ENCODE results near the gene NCAPH2.
A peak's percentile ranks its signal among the peaks of the same experiment; 100 is the strongest.
"Not testable (repeated sequence)": the region's sequence is repeated elsewhere in the genome, so short reads cannot be mapped to it uniquely, and the experiment has no call there.

NCAPH2 gene

DNA sequence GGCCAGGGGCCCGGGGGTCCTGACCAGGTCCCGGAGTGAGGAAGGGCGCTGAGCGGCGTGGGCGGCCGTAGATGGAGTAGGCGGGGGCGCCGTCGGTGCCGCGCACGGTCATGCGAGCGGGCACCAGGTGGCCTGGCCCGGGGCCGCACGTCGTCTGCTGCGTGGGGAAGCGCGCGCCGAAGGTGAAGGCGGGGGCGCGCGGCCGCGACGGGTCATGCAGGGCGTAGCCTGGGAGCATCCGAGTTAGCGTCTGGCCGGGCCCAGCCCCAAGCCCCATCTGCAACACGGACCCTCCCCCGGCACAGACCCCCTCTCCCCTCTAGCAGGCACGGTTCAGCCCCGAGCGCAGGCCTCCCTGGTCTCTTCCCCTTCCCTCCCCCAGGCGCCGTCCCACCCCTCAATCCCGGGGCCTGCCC, 23.5 kb downstream of the NCAPH2 start:
- peak; percentile 49 to 53 for ATAC-seq

DNA sequence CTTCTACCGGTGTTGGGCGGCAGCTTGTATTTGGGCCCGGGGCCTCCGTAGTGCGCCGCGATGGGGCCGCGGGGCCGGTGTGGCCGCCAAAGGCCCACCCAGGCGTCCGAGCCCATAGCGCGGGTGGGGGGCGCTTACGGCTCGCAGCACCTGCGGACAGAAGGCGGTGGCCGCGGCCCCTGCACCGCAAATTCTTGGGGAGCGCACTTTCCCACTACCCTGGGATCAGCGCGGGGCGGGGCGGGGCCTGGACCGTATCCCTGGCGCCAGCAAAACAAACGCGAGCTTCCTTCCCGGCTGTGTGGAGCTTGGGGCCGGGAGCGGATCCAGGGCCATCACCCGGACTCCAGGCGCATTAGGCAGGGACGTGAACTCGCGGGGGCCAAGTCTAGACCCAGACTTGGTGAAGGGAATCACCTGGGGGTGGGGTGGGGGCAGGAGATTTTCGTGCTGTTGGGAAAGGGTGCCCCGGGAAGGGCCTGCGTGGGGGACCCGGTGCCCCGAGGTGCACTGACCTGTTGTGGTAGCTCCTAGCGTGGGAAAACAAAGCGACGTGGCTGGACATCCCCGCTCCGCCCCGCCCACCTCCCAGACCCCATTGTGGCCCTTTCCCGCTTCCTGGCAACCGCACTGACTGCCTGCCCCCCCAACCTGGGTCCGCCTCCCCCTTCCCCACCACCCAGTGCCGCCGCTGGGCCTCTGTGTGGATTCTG, 24.1 kb downstream of the NCAPH2 start:
- ATAC-seq: no peak

DNA sequence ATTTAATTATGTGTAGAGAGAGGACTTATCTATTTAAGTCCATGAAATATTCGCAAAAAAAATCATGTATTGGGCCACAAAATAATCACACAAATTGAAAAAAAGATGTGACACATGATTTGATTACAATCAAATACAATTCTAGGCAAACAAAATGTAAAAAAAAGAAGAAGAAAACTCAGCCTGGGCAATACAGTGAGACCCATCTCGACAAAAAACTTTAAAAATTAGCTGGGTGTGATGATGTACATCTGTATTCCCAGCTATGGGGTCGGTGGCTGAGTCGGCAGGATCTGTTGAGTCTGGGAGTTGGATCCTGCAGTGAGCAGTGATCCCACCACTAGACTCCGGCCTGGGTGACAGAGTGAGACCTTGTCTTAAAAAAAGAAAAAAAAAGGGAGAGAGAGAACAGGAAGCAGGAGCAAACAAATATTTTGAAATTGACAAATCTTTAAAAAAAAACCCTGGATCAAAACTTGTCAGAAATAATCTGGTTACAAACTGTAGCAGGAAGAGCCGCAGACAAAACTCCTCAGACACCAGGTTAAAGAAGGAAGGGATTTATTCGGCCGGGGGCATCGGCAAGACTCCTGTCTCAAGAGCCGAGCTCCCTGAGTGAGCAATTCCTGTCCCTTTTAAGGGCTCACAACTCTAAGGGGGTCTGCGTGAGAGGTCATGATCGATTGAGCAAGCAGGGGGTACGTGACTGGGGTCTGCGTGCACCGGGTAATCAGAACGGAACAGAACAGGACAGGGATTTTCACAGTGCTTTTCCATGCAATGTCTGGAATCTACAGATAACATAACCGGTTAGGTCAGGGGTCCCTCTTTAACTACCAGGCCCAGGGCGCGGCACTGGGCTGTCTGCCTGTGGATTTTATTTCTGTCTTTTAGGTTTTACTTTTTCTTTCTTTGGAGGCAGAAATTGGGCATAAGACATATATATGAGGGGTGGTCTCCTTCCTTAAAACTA, 25.1 kb downstream of the NCAPH2 start:
- no peak for ATAC-seq

DNA sequence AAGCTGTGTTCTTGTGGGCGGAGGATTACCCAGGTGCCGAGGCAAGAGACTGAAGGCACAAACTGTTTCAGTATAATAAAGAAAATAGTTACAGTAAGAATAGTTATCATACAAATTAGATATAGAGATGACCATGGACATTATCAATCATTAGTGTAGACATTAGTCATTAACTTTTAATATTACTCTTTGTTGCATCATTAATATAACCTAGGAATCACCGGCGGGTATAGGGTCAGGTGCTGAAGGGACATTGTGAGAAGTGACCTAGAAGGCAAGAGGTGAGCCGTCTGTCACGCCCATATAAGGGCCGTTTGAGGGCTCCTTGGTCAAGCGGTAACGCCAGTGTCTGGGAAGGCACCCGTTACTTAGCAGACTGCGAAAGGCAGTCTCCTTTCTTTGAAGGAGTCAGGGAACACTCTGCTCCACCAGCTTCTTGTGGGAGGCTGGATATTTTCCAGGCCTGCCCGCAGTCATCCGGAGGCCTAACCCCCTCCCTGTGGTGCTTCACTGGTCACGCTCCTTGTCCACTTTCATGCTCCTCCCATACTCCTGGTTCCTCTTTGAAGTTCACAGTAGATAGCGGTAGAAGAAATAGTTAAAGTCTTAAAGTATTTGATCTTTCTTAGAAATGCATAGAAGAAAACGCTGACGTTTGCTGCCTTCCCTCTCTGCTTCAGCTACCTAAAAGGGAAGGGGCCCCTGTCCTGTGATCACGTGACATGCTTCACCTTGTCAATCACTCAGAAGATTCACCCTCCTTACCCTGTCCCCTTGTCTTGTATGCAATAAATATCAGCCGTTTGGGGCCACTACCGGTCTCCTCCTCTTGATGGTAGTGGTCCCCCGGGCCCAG, 26.1 kb downstream of the NCAPH2 start:
- ATAC-seq: not testable (repeated sequence)

DNA sequence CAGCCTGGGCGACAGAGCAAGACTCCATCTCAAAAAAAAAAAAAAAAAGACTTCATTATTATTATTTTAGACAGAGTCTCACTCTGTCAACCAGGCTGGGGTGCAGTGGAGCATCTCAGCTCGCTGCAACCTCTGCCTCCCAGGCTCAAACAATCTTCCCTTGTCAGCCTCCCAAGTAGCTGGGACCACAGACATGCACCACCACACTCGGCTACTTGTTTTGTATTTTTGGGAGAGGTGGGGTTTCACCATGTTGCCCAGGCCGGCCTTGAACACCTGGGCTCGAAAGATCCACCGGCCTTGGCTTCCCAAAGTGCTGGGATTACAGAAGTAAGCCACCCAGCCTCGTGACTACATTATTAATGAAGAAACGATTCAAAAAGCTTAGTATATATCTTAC, 27.1 kb downstream of the NCAPH2 start:
- no peak for ATAC-seq

DNA sequence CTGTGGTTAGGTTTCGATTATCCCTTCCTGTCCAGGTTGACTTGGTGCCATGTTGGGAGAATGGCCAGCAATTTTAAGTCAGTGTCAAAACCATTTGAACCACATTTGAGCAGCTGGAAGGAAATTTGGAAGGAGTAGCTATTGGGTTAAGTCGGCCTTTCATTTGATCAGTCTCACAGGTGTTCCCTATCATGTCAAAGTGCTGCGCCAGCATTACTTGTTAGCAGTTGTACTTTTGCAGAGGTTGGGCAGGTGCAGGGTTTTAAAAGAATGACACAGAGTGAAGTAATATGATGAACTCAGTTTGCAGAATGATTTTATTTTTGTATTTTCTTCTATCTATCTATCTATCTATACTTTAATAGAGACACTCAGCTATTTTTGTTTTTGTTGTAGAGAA, 28.2 kb downstream of the NCAPH2 start:
- no peak for ATAC-seq

DNA sequence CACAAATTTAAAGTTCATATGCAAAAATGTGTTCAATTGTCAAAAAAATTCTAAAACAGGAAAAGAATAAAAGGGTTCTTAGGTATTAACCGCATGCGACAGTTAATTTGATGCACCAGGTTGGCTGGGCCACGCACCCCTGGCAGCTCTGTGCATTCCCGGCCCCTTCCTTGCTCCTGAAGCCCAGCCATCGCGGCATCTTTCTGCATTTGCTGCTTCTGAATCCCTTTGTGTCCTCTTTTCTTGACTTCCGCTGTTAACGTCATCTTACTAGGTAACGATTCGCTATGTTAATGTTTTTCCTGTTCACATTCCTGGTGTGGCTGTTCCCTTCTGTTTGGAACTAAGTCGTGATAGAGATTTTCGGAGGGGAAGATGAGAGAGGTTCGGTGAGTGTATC, 29.7 kb downstream of the NCAPH2 start:
- no peak for ATAC-seq

DNA sequence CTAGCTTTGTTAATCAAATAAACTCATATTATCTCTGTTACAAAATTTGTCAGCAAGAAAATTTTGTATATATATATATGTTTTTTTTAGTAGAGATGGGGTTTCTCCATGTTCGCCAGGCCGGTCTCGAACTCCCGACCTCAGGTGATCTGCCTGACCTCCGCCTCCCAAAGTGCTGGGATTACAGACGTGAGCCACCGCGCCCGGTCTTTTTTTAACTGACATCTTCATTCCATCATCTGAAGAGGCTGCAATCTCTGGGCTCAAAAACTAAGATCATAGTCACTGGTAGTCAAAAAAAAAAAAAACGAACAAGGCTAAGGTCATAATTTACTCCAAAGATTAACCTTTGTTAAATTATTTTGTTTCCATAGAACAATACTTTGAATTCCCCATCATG, 32.4 kb downstream of the NCAPH2 start:
- ATAC-seq: no peak

DNA sequence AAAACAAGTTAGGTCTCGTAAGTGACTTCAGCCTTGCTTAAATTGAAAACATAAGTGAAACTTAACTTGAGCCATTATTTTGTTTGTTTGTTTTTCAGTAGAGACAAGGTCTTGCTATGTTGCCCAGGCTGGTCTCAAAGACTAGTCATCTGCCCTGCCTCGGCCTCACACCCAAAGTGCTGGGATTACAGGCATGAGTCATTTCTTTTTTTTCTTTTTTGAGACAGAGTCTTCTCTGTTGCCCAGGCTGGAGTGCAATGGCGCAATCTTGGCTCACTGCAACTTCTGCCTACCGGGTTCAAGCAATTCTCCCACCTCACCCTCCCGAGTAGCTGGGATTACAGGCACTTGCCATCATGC, 33.6 kb downstream of the NCAPH2 start:
- ATAC-seq: peak; percentile 7 to 13

DNA sequence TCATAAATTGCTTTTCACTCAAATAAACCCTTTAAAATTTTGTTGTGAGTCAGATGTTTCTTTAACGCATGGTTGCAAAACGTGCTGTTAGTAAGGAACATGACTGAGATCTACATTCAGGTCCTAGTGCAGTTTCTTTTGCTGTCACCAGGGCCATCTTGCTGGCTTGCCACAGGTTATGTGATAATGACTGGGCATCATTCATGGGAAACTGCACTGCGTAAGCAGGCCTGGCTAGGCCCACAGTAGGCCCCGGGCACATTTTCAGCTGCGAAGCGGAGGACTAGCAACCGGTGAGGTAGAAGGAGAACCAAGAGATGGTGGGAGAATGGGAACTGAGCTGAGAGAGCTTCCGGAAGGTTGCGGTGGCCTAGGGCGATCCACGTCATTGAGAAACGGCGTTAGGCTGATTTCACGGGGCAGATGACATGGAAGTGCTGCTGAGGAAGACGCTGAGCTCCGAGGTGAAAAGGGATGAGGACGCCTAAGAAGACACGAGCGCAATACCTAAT, 34.4 kb downstream of the NCAPH2 start:
- ATAC-seq: peak; percentile 5 to 23

DNA sequence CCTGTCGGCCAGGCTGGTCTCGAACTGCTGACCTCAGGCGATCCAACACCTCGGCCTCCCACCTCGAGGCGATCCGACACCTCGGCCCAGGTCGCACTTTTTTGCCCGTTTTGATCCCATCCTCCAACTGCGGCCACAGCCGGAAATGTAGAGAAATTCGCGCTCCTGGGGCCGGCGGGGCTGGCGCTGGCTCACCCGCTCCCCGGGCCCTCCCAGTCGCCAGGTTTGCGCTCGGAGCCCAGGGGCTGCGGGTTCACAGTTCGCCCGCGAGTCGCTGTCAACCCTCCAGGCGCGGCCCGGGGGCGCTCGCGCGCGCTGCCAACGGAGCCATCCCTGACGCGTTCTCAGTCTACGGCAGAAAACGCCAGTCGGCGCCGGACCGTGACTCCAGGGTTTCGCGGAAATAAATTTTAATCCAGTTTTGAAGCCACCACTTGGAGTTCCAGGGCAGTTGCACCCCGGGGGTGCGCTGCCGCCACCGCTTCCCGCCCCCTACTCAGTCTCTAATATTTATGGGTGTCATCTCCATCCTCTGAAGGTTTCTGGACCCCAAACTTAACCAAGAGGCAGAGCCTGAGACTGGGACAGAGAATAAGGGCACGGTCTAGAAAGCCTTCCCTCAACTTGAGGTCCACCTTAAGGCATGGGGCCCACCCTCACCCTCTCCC, 36.2 kb downstream of the NCAPH2 start:
- peak; percentile 25 to 39 for ATAC-seq

DNA sequence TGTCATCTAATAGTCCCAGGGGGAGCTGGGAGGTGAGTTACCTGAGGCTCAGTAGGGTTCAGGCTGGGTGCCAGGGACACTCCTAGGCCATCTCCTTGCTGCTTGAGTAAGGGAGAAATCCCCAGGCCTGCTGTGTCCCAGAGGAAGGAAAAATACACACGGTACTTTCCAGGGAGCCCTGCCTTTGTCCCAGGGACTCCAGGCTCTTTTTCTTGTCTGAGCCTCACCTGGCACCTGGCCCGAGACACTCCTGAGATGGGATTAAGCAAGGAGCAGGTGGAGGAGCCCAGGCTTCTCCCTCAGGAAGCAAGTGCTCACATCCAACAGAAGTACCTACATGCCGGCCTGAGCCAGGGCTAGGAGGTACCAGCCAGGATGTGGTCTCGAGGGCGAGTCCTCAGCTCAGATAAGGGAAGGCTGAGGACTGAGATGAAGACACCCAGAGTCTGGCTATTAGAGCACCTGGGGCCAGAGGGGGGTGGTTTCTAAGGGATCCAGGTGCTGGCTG, 36.8 kb downstream of the NCAPH2 start:
- no peak for ATAC-seq

DNA sequence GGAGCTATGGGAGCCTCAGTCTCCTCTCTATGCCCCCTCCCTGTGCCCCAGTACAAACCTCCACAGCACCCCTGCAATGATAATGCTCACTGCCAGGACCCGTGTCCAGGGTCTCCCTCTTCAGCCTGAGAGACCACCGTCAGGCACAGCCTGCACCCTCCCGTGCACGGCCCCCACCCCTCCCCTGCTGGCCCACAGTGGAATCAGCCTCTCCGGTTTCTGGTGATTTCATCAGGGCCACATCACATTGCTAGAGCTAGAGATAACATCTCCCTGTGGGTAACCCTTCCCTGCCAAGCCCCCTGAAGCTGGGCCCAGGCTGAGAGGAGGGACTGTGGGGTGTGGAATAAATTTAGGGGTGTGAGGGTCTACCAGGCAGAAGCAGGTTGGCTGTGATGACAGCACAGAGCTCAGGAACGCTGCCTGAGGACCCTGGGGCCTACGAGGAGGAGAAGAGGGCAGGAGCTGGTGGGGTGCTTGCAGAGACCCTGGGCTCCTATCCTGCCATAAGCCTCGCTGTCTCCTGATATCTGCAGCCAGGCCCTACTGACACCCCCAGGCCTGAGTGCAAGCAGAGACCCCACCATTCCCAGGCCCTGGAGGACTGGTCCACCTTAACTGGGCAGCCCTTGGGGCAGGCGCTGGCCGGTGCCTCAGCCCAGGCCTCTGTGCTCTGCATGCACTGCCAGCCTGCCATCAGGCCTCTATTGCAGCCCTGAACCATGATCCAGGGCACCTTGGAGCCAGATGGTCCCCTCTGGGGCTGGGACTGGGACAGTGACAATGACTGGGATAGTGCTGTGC, 37.7 kb downstream of the NCAPH2 start, which contains the start of gene KLHDC7B:
Gene KLHDC7B (plus strand): TSS at position 378 of the 804 bp plus-strand sequence. CDS start 345 bp downstream, at position 723.
- peak; percentile 15 to 31 for ATAC-seq

DNA sequence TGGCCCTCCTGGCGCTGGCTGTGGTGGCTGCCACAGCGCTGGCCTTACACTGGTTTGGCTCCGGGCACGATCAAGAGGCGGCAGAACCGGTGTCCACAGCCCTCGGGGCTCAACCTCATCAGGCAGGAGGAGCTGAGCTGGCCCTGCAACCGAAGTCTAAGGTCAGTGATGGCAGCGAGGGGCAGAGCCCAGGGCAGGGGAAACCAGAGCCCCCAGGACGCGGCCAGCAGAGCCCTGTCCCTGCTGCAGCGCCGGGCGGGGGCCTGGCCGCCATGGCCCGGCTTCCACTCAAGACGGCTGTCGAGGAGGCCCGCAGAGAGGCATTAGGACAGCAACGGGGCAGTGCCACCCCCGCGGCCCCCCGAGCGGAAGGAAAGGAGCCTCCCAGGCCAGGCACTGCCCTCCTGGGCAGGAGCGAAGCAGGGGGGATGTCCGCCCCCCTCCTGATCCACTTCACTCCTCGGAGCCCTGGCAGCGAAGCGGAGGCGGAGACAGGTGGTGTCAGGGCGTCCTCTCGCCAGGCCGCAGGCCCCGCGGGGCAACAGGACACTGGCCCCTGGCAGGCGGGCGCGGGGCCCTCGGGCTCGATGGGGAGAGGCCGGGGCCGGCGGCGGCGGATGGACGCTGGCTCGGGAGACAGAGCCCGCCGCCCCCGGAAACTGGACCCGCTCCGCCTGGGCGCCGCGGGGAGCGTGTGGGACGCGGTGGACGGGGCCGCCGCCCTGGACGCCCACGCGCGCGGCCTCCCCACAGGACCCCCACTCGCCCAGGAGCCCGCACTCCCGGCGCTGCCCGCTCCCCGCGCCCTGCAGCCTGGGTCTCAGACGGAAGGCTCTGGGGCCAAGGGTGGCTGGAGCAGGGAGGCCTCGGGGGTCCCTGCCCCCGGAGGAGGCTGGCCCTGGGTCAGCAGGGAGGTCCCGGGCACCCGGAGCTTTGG, 38.6 kb downstream of the NCAPH2 start:
- no peak for ATAC-seq

DNA sequence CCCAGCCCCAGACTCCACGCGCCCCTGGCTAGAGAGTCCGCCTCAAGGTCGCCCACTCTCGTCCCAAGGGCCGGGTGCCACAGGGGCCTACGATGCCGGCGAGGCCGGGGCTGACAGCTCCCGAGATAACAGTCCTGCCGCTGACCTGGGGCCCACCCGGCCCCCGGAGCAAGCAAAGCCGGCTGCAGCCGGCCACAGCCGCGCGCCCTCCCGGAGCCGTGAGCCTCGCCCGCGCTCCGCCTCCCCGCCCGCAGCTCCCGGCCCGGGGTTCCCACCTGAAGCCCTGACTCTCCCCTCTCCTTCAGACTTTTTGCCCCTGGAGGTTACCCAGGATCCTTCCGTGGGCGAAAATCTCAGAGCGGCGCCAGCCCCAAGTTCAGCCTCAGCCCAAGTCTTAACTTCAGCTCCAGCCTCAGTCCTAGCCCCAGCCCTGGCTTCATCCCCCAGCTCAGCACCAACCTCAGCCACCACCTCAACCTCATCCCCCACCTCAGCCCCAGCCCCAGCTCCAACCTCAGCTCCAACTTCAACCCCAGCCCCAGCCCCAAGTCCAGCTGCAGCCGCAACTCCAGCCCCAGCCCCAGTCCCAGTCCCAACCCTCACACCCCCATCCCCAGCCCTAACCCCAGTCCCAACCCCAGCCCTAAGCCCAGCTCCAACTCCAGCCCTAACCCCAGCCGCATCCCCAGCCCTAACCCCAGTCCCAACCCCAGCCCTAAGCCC, 39.4 kb downstream of the NCAPH2 start:
- no peak for ATAC-seq

DNA sequence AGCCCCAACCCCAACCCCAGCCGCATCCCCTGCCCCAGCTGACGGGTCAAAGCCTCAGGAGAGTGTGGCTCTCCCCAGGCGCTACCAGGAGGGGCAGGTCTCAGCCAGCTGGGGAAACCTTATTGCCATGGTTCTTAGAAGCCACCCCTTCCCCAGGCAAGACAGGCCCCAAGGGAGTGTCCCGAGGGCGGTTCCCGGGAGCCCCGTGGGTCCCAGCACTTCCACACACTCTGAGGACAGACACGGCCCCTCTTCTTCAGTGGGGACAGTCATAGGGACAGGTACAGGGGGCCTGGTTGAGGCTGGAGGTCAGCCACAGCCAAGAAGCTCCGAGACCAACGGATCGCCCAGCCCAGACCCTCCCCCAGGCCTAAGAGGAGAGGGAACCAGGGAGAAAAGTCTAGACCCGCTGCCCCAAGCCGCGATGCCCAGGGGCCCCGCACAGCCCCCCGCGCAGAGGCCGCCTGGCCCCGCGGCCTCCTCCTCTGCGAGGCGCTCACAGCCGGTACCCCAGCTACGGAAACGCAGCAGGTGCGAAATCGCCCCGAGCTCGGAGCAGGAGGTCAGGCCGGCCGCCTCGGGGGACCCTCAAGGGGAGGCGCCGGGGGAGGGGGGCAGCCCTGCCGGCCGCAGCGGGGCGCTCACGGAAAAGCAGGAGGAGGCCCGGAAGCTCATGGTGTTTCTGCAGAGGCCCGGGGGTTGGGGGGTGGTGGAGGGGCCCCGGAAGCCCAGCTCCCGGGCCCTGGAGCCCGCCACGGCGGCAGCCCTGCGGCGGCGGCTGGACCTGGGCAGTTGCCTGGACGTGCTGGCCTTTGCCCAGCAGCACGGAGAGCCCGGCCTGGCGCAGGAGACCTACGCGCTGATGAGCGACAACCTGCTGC, 40.3 kb downstream of the NCAPH2 start:
- peak; percentile 37 to 50 for ATAC-seq

DNA sequence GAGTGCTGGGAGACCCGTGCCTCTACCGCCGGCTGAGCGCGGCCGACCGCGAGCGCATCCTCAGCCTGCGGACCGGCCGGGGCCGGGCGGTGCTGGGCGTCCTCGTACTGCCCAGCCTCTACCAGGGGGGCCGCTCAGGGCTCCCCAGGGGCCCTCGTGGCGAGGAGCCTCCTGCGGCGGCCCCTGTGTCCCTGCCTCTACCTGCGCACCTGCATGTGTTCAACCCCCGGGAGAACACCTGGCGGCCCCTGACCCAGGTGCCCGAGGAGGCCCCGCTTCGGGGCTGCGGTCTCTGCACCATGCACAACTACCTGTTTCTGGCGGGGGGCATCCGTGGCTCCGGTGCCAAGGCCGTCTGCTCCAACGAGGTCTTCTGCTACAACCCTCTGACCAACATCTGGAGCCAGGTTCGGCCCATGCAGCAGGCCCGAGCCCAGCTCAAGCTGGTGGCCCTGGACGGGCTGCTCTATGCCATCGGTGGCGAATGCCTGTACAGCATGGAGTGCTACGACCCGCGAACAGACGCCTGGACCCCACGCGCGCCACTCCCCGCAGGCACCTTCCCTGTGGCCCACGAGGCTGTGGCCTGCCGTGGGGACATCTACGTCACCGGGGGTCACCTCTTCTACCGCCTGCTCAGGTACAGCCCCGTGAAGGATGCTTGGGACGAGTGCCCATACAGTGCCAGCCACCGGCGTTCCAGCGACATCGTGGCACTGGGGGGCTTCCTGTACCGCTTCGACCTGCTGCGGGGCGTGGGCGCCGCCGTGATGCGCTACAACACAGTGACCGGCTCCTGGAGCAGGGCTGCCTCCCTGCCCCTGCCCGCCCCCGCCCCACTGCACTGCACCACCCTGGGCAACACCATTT, 41.1 kb downstream of the NCAPH2 start:
- ATAC-seq: no peak
